H1 (cell line): ENCODE measurements around the gene WASF3.

Source experiments
- HDAC2 ChIP-seq, 2 experiments: fragments of 300-600 bp in 1 of 2; sonication (generic) in 1 of 2; IDR thresholded peaks; 2 replicates each; pipeline ENCODE4 v1.6.1; 2011 to 2012; ENCODE audit warnings: low read depth in 2 of 2, low read length in 2 of 2, mild to moderate bottlenecking in 2 of 2, moderate library complexity in 2 of 2, borderline replicate concordance in 1 of 2, inconsistent platforms in 1 of 2
- POLR2A ChIP-seq, 2 experiments: IDR thresholded peaks; 1 replicate in 1 of 2; 2 replicates in 1 of 2; pipeline ENCODE4 v1.6.1; 2011; ENCODE audit warnings: low read depth in 2 of 2, low read length in 2 of 2, mild to moderate bottlenecking in 2 of 2; ENCODE audit errors: control extremely low read depth in 1 of 2
- POLR2AphosphoS5 ChIP-seq: IDR thresholded peaks from 2 replicates; pipeline ENCODE4 v1.6.1; 2011; ENCODE audit warnings: low read depth, low read length
- TBP ChIP-seq: IDR thresholded peaks from 2 replicates; pipeline ENCODE4 v1.6.1; 2011; ENCODE audit warnings: low read depth, low read length, improper control_type of control experiment
- TF ChIP-seq, protein P1 (sequence below): IDR thresholded peaks from 2 replicates; pipeline ENCODE4 v1.6.1; 2011; ENCODE audit warnings: low read length, improper control_type of control experiment

DNA sequence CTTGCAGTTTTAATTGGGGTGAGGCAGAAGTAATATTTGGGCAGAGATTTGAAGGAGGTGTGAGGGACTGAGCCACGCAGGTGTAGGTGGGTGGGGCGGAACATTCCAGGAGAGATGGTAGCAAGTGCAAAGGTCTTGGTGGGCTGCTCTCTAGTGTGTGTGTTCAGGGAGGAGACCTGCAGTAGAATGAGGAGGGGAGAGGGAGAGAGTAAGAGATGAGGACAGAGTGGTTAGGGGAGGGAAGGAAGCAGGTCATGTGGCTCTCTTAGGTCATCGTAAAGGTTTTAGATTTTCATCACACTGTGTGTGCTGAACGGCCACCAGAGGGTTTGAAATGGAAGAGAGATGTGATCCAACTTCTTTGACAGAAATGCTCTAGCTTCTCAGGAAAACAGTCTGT, 33.5 kb downstream of the WASF3 start:
- TF ChIP-seq POLR2A (IDR thresholded peaks at IDR 0.05; ENCODE audit: control extremely low read depth in 1 of 2, low read depth in 2 of 2, low read length in 2 of 2) (no peak), TBP (no peak), HDAC2 (IDR thresholded peaks at IDR 0.05; ENCODE audit: borderline replicate concordance in 1 of 2, low read depth in 2 of 2, low read length in 2 of 2) (no peak), POLR2AphosphoS5 (no peak)
- TF ChIP-seq, protein P1, sequence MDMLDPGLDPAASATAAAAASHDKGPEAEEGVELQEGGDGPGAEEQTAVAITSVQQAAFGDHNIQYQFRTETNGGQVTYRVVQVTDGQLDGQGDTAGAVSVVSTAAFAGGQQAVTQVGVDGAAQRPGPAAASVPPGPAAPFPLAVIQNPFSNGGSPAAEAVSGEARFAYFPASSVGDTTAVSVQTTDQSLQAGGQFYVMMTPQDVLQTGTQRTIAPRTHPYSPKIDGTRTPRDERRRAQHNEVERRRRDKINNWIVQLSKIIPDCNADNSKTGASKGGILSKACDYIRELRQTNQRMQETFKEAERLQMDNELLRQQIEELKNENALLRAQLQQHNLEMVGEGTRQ: no peak
